Measurements from ENCODE around the gene LRP1B.

Gene LRP1B

DNA sequence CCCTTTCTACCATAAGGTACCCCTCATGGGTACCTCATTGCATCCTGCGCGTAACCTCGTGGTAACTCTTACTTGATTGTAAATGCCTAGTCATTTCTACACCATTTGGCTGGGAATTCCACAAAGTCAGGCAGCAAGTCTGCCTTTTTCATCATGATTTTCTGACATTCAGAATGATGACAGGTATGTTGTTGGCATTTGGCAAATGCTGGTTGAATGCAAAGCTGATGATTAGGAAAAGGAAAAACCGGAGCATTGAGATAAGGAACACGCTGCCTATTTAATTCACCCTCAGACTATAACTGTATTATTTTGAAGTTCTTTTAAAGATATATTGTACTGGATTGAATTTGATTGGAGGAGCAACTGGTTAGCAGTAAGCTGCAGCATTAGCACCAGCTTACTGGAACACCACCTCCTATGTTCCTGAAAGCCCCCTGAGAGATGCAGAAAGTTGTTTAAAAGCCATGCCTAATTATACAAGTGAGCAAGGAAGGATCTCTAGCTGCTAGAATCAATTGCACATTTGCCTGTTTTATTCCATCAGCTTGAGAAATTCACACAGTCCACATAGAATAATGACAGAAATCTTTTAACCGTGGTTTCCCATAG lies 520.1 kb downstream of the LRP1B start:
- no peak for DNase-seq (ENCODE audit: extremely low read depth, low read depth)
- no peak for TF ChIP-seq CTCF (IDR thresholded peaks at IDR 0.05; ENCODE audit: low read depth, low read length, missing control alignments)
- H3K4me3 ChIP-seq (replicated peaks; ENCODE audit: low read depth, low read length) = no peak overlapping the region

GRCh38 chr2:141605163-141605562 lies 525.7 kb downstream of the LRP1B start:
- TF ChIP-seq CTCF (IDR thresholded peaks at IDR 0.05; ENCODE audit: low read depth, low read length, missing control alignments) = no peak
- no peak for DNase-seq (ENCODE audit: extremely low read depth, low read depth)
- no peak overlapping the region for H3K4me3 ChIP-seq (replicated peaks; ENCODE audit: low read depth, low read length)

- no peak for TF ChIP-seq CTCF (IDR thresholded peaks at IDR 0.05; ENCODE audit: low read depth, low read length, missing control alignments)
- no peak overlapping the region for H3K4me3 ChIP-seq (replicated peaks; ENCODE audit: low read depth, low read length)
- no peak for DNase-seq (ENCODE audit: extremely low read depth, low read depth)
Observed at GRCh38 chr2:141601511-141602152, 529.2 kb downstream of the LRP1B start.

DNA sequence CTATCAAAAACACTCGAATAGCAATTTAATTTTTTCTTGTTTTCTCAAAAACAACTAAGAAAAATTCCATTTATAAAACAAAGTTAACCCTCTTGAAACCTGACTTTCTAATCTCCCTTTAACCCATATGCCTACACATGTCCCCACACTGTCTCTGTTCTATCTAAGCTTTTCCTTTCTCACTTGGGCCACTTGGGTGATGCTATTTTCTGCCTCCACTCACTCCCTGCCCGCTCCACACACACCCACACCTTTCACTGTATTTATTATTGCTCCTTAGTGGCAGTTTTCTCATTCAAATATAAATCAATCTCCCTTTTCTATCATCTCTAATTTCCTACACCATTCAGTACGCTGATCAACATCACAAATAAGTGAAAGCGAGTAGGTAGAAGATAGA lies 531.1 kb downstream of the LRP1B start:
- H3K4me3 ChIP-seq (replicated peaks; ENCODE audit: low read depth, low read length) = no peak overlapping the region
- no peak for TF ChIP-seq CTCF (IDR thresholded peaks at IDR 0.05; ENCODE audit: low read depth, low read length, missing control alignments)
- no peak for DNase-seq (ENCODE audit: extremely low read depth, low read depth)

DNA sequence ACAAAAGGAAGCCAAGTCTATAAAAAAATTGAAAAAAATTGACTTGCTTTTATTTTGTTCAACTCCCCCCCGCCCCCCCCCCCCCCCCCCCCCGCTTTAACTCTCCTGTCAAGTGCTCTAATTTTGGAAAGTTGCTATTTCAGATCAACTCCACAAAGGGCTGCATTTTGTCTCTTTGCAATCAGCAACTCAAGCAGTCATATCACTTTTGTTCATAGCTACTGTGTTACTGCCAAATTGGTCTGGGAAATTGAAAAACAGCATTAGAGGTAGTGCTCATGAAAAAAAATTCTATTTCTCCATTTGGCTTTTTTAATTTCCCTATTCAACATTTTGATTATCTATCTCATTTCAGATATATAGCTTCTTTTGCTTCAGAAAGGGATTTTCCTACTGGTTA lies 531.8 kb downstream of the LRP1B start:
- no peak for DNase-seq (ENCODE audit: extremely low read depth, low read depth)
- H3K4me3 ChIP-seq (replicated peaks; ENCODE audit: low read depth, low read length) = no peak overlapping the region
- no peak for TF ChIP-seq CTCF (IDR thresholded peaks at IDR 0.05; ENCODE audit: low read depth, low read length, missing control alignments)

- TF ChIP-seq CTCF (IDR thresholded peaks at IDR 0.05; ENCODE audit: low read depth, low read length, missing control alignments) = no peak
- DNase-seq (ENCODE audit: extremely low read depth, low read depth) = no peak
- no peak overlapping the region for H3K4me3 ChIP-seq (replicated peaks; ENCODE audit: low read depth, low read length)
Observed at GRCh38 chr2:141595316-141595920, 535.4 kb downstream of the LRP1B start.
